Measurements from ENCODE around the gene CDKN1C. TPM values are rescaled to one million over a fixed set of nuclear protein-coding genes. Genes with fewer than 3 reads are reported as not detected.

The CDKN1C gene
- polyA plus RNA-seq, 2 donors: 12.1 to 27.5 TPM

DNA sequence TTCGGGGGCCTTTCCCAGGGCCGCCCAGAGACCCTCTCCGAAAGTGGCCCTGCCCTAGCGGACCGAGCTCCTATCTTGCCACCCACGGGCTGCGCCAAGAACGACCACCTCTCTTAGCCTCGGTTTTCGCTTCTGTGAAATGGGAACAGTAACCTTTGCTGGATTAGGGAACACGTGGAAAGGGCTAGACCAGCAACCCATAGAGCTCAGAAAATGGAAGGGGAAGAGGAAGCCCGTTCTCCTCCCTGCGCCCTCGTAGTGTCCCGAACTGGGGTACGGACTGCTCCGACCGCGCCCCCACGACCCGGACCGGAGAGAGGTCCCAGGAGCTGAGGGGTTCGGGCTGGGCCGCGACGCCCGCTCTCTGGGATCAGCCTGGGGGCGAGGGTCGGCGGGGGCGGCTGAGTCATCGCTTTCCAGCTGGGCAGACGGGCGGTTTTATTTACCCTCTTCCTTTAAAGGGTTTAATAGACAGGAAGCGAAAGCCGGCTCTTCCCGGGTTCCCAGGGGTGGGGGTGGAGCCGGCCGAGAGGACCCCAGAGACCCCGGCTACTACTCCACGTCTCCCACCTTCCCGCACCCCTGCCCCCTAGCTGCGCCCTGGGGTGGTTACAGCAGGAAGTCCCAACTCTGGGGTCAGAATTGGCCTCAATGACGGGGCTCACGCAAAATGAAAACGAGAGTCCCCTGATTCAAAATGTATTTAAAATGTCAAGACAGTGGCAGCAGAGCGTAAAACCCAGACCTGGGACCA, 44.6 kb upstream of the CDKN1C start:
- peak overlapping the region; percentile 82 to 91 for H3K27ac ChIP-seq (ENCODE audit: low read depth in 2 of 2, low read length in 1 of 2)
- peak overlapping the region; percentile 43 to 62 for H3K4me3 ChIP-seq (ENCODE audit: low read depth in 1 of 2, low read length in 2 of 2)
- WGBS, 2 donors: 3 to 4% methylated on average over 45 to 47 of the region's 47 CpGs
- peaks cover 0 to 22% of the 10 kb centered on the region in 2 donors for H3K4me1 ChIP-seq (ENCODE audit: control insufficient read depth in 2 of 2, insufficient read depth in 2 of 2, low read length in 1 of 2)
- H3K36me3 ChIP-seq (ENCODE audit: control insufficient read depth in 2 of 2, insufficient read depth in 2 of 2, low read length in 1 of 2): no peaks in the 10 kb centered on the region
- H3K9me3 ChIP-seq (ENCODE audit: control insufficient read depth in 2 of 2, insufficient read depth in 1 of 2, low read depth in 1 of 2, low read length in 1 of 2): no peaks in the 10 kb centered on the region
- no peaks in the 10 kb centered on the region for H3K27me3 ChIP-seq (ENCODE audit: control insufficient read depth in 1 of 2, insufficient read depth in 2 of 2, low read length in 2 of 2)

DNA sequence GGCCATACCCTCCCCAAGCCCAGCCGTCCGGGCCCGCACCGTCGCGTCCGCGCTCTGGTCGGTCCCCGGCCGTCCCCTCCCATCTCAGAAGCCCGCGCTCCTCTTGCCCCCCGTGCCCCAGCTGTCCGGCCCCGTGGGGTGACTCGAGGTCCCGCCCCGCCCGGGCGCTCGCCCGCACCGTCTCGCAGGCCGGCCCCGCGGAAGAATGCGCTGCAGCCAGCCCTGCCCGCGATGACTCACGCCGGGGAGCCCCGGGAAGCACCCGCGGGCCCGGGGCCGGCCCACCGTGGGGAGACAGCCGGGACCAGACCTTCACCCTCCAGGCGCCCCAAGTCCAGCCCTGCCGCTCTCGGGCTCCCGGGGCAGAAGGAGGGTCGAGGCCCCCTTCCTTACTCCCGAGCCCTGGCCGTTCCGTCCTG, 44.0 kb upstream of the CDKN1C start:
- H3K27me3 ChIP-seq (ENCODE audit: control insufficient read depth in 1 of 2, insufficient read depth in 2 of 2, low read length in 2 of 2): no peaks in the 10 kb centered on the region
- H3K27ac ChIP-seq (ENCODE audit: low read depth in 2 of 2, low read length in 1 of 2): peak overlapping the region; percentile 82 to 91
- H3K4me1 ChIP-seq (ENCODE audit: control insufficient read depth in 2 of 2, insufficient read depth in 2 of 2, low read length in 1 of 2): peaks cover 0 to 27% of the 10 kb centered on the region in 2 donors
- H3K4me3 ChIP-seq (ENCODE audit: low read depth in 1 of 2, low read length in 2 of 2): peak overlapping the region; percentile 43 to 62
- no peaks in the 10 kb centered on the region for H3K9me3 ChIP-seq (ENCODE audit: control insufficient read depth in 2 of 2, insufficient read depth in 1 of 2, low read depth in 1 of 2, low read length in 1 of 2)
- no peaks in the 10 kb centered on the region for H3K36me3 ChIP-seq (ENCODE audit: control insufficient read depth in 2 of 2, insufficient read depth in 2 of 2, low read length in 1 of 2)
- WGBS, 2 donors: 1 to 3% methylated on average over 16 to 48 of the region's 48 CpGs

DNA sequence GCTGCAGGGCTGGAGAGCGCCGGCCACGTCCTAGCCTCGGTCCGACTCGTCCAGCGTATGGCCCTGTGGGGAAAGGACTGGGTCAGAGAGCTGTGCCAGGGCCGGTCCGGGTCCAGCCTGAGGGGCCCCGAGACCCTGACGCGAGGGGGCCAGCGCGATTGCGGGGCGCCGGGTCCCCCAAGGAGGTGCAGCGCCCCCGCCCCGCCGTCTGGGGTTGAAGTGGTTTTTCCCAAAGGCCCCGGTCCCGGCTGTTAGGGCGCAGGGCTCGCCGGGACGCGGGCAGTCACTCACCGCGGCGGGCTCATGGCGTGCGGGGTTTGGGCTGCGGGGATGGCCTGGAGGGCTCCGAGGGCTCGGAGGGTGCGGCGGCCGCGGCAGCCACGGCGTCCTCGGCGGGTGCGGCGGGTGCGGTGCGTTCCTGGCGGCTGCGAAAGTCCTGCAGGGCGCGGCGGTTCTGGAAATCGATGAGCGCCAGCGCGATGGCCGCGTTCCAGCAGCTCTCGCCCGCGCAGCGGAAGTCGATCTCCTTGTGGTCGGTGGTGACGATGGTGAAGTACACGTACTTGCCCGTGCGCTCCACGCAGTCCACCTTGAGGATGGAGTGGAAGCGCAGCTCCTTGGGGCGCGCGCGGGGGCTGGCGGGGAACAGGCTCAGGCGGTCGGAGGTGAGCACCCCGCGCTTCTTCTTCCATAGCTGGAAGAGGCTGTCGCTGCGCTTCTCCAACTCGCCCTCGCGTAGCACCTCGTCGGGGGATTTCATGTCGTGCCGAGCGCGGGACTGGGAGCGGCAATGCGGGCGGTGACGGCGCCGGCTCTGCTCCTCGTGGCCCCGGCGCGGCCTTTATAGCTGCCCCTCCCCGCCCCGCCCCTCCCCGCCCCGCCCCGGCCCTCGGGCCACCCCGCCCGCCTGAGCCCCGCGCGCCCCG, 43.3 kb upstream of the CDKN1C start, which contains the start of gene PHLDA2:
Gene PHLDA2, minus strand, starts transcription at position 816 of the 926 bp plus-strand sequence. Its CDS starts 56 bp downstream, at position 760.
- Histone ChIP-seq H3K4me1 (ENCODE audit: control insufficient read depth in 2 of 2, insufficient read depth in 2 of 2, low read length in 1 of 2) (peaks cover 0 to 33% of the 10 kb centered on the region in 2 donors), H3K27ac (ENCODE audit: low read depth in 2 of 2, low read length in 1 of 2) (peak within 1 kb of the TSS; percentile 82 to 96), H3K27me3 (ENCODE audit: control insufficient read depth in 1 of 2, insufficient read depth in 2 of 2, low read length in 2 of 2) (no peaks in the 10 kb centered on the region), H3K36me3 (ENCODE audit: control insufficient read depth in 2 of 2, insufficient read depth in 2 of 2, low read length in 1 of 2) (no peaks in the 10 kb centered on the region), H3K4me3 (ENCODE audit: low read depth in 1 of 2, low read length in 2 of 2) (peak within 1 kb of the TSS; percentile 62 to 86), H3K9me3 (ENCODE audit: control insufficient read depth in 2 of 2, insufficient read depth in 1 of 2, low read depth in 1 of 2, low read length in 1 of 2) (no peaks in the 10 kb centered on the region)
- WGBS, 2 donors: 0 to 2% methylated on average over 98 to 113 of the region's 113 CpGs

DNA sequence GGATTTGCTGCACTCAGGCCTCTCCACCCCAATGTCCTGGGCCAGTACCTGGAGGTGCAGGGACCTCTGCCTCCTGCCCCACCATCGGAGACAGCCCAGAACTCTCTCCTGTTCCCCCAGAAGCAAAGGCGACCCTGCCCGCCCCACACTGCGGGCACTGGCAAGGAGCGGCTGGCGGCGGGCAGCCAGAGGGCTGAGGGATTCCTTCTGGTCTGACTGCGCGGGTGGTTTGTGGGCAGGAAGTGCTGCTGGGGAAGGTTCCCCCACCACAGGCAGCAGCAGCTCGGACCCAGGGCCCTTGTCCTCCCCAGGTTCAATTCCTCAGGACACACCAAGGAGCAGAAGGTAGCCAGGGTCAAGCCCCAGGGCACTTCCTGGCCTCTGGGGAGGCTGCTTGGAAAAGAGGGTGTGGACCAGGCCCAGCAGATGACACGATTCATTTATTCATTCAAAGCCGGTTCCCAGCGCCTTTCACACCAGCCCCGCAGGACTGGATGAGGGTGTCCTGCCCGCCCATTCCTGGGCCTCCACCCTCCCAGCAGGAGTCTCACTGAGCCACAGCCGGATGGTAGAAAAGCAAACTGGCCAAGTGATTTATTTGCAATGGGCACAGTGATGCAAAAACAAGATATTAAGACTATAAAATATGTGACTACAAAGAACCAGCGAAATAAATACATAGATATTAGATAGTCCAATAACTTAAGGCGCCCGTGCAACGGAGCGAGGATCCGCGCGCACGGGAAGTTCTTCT, 42.5 kb upstream of the CDKN1C start:
- H3K27me3 ChIP-seq (ENCODE audit: control insufficient read depth in 1 of 2, insufficient read depth in 2 of 2, low read length in 2 of 2): no peaks in the 10 kb centered on the region
- peak overlapping the region; percentile 62 to 86 for H3K4me3 ChIP-seq (ENCODE audit: low read depth in 1 of 2, low read length in 2 of 2)
- no peaks in the 10 kb centered on the region for H3K36me3 ChIP-seq (ENCODE audit: control insufficient read depth in 2 of 2, insufficient read depth in 2 of 2, low read length in 1 of 2)
- H3K27ac ChIP-seq (ENCODE audit: low read depth in 2 of 2, low read length in 1 of 2): peak overlapping the region; percentile 82 to 96
- H3K9me3 ChIP-seq (ENCODE audit: control insufficient read depth in 2 of 2, insufficient read depth in 1 of 2, low read depth in 1 of 2, low read length in 1 of 2): no peaks in the 10 kb centered on the region
- 30 to 33% methylated on average over 25 of the region's 25 CpGs for WGBS, 2 donors
- peaks cover 0 to 28% of the 10 kb centered on the region in 2 donors for H3K4me1 ChIP-seq (ENCODE audit: control insufficient read depth in 2 of 2, insufficient read depth in 2 of 2, low read length in 1 of 2)

DNA sequence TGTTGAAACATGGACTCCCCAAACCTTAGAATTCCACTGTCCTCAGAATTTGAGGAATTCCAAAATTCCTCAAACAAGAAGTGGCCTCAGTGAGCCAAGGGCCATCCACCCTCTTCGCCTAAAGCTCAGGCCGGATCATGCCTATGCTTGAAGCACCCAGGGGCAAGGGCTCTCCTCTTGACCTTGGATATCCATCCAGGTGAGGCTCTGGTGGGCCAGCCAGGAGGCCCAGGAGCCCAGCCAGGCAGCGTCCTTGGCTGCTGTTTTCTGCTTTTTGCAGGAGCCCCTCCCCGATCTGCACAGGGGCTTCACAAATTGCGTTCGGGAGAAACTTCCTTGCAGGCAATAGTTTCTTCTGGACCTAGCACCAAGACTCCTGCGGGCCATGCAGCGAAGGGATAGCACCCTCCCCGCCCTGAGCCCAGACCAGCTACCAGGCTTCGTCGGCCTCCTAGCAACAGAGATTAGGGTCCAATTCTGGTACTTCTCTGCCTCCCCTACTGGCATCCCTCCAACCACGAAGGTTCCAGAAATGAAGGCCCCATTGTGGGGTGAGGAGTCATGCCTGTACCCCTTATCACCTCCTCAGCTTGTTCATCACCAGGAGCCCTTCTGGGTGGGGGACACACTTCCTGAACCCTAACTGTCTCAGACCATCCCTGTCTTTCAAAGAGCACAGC, 41.7 kb upstream of the CDKN1C start:
- Histone ChIP-seq H3K36me3 (ENCODE audit: control insufficient read depth in 2 of 2, insufficient read depth in 2 of 2, low read length in 1 of 2) (no peaks in the 10 kb centered on the region), H3K27ac (ENCODE audit: low read depth in 2 of 2, low read length in 1 of 2) (no peak overlapping the region), H3K27me3 (ENCODE audit: control insufficient read depth in 1 of 2, insufficient read depth in 2 of 2, low read length in 2 of 2) (no peaks in the 10 kb centered on the region), H3K4me1 (ENCODE audit: control insufficient read depth in 2 of 2, insufficient read depth in 2 of 2, low read length in 1 of 2) (peaks cover 0 to 23% of the 10 kb centered on the region in 2 donors), H3K4me3 (ENCODE audit: low read depth in 1 of 2, low read length in 2 of 2) (peak overlapping the region in 1 of 2 donors; percentile 62), H3K9me3 (ENCODE audit: control insufficient read depth in 2 of 2, insufficient read depth in 1 of 2, low read depth in 1 of 2, low read length in 1 of 2) (no peaks in the 10 kb centered on the region)
- WGBS, 2 donors: 81 to 88% methylated on average over 12 of the region's 12 CpGs

DNA sequence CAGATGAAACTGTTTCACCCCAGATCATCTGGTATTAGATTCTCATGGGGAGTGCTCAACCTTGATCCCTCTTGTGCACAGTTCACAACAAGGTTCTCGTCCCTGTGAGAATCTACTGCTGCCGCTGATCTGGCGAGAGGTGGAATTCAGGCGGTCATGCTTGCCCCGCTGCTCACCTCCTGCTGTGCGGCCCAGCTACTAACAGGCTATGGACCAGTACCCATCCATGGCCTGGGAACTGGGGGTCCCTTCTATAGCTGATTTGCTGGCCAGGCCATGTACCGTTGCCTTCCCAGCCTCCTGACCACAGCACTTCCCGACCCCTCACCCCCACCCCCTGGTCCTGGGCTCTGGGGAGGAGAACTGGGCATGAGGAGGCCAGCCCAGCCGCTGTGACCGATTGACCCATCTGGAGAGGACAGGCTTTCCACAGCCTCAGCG, 41.1 kb upstream of the CDKN1C start:
- WGBS, 2 donors: 90 to 96% methylated on average over 11 of the region's 11 CpGs
- Histone ChIP-seq H3K4me3 (ENCODE audit: low read depth in 1 of 2, low read length in 2 of 2) (no peak overlapping the region), H3K9me3 (ENCODE audit: control insufficient read depth in 2 of 2, insufficient read depth in 1 of 2, low read depth in 1 of 2, low read length in 1 of 2) (no peaks in the 10 kb centered on the region), H3K27me3 (ENCODE audit: control insufficient read depth in 1 of 2, insufficient read depth in 2 of 2, low read length in 2 of 2) (no peaks in the 10 kb centered on the region), H3K4me1 (ENCODE audit: control insufficient read depth in 2 of 2, insufficient read depth in 2 of 2, low read length in 1 of 2) (peaks cover 0 to 23% of the 10 kb centered on the region in 2 donors), H3K27ac (ENCODE audit: low read depth in 2 of 2, low read length in 1 of 2) (no peak overlapping the region), H3K36me3 (ENCODE audit: control insufficient read depth in 2 of 2, insufficient read depth in 2 of 2, low read length in 1 of 2) (no peaks in the 10 kb centered on the region)

DNA sequence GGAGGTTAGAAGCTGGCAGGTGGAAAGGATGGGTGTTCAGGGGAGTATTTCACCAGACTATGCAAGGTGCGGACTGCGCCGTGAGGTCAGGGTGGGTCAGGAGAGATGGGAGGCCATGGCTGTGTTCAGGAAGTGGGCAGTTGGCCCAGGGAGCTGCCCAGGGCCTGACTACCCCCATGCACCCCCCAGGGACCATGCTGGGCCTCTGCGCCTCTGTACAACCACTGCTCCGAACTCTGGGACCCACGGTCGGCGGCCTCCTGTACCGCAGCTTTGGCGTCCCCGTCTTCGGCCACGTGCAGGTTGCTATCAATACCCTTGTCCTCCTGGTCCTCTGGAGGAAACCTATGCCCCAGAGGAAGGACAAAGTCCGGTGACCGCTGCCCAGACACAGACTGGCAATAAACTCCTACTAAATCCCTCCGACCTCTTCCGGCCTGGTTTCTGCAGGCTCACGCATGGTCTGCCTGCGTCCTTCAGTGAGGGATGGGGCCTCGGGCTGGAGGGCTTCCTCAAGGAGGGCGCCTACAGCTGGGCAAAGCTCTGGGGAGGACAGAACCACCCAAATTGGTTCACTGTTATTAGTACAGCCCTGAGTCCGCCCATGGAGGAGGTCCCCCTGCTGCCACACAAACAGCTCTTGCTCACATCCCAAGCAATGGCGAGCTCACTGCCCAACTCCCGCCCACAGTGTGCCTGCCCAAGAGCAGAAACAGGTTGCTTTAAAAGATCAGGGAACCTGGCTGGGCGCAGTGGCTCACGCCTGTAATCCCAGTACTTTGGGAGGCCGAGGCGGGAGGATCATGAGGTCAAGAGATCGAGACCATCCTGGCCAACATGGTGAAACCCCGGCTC, 39.5 kb upstream of the CDKN1C start:
- WGBS, 2 donors: 90 to 91% methylated on average over 30 of the region's 30 CpGs
- Histone ChIP-seq H3K4me3 (ENCODE audit: low read depth in 1 of 2, low read length in 2 of 2) (no peak overlapping the region), H3K27ac (ENCODE audit: low read depth in 2 of 2, low read length in 1 of 2) (no peak overlapping the region), H3K27me3 (ENCODE audit: control insufficient read depth in 1 of 2, insufficient read depth in 2 of 2, low read length in 2 of 2) (no peaks in the 10 kb centered on the region), H3K36me3 (ENCODE audit: control insufficient read depth in 2 of 2, insufficient read depth in 2 of 2, low read length in 1 of 2) (no peaks in the 10 kb centered on the region), H3K9me3 (ENCODE audit: control insufficient read depth in 2 of 2, insufficient read depth in 1 of 2, low read depth in 1 of 2, low read length in 1 of 2) (no peaks in the 10 kb centered on the region), H3K4me1 (ENCODE audit: control insufficient read depth in 2 of 2, insufficient read depth in 2 of 2, low read length in 1 of 2) (peaks cover 0 to 22% of the 10 kb centered on the region in 2 donors)

DNA sequence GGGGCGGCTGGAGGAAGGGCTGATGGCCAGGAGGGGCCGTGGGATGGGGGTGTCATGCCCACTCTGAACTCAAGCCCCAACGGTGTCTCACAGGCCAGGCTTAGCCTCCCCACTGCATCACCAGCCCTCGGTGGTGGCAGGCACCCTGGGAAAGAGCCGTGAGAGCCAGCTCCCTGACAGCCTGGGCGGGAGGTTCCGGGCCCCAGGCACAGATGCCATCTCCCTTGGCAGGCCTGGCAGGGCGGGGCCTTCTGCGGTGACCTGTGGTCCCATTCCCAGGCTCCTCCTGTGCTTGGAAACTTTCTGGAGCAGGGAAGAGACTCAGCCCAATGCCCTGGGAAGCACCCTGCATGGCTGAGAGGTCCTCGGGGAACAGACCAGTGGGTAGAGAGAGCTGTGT, 38.8 kb upstream of the CDKN1C start:
- 47 to 50% methylated on average over 10 of the region's 10 CpGs for WGBS, 2 donors
- Histone ChIP-seq H3K27me3 (ENCODE audit: control insufficient read depth in 1 of 2, insufficient read depth in 2 of 2, low read length in 2 of 2) (no peaks in the 10 kb centered on the region), H3K4me1 (ENCODE audit: control insufficient read depth in 2 of 2, insufficient read depth in 2 of 2, low read length in 1 of 2) (peaks cover 0 to 18% of the 10 kb centered on the region in 2 donors), H3K27ac (ENCODE audit: low read depth in 2 of 2, low read length in 1 of 2) (no peak overlapping the region), H3K4me3 (ENCODE audit: low read depth in 1 of 2, low read length in 2 of 2) (no peak overlapping the region), H3K9me3 (ENCODE audit: control insufficient read depth in 2 of 2, insufficient read depth in 1 of 2, low read depth in 1 of 2, low read length in 1 of 2) (no peaks in the 10 kb centered on the region), H3K36me3 (ENCODE audit: control insufficient read depth in 2 of 2, insufficient read depth in 2 of 2, low read length in 1 of 2) (no peaks in the 10 kb centered on the region)

Measured in esophagus (tissue), 2 donors.